DMS53 treated with DMSO at 0.1 percent for 48 hours (cell line): ENCODE results near the gene MEIS2.

Source experiments
- DNase-seq: peaks from one replicate; lab custom pipeline; 2025; ENCODE audit not compliant: unreplicated experiment; lab: John Stamatoyannopoulos, UW

MEIS2 gene

GRCh38 chr15:36967929-36968328, 132.4 kb downstream of the MEIS2 start:
- no peak for DNase-seq

GRCh38 chr15:36966708-36967107, 133.6 kb downstream of the MEIS2 start:
- no peak for DNase-seq

- DNase-seq: no peak
These were observed 134.6 kb downstream of the MEIS2 start for GRCh38 chr15:36965570-36966342.

- DNase-seq: no peak
These were observed 135.7 kb downstream of the MEIS2 start for GRCh38 chr15:36964626-36965025.

- DNase-seq: no peak
These were observed 138.4 kb downstream of the MEIS2 start for GRCh38 chr15:36961956-36962355.

- DNase-seq: no peak
These were observed 139.5 kb downstream of the MEIS2 start for GRCh38 chr15:36960947-36961227.

GRCh38 chr15:36960179-36960946, 140.0 kb downstream of the MEIS2 start:
- DNase-seq: no peak

GRCh38 chr15:36959746-36960145, 140.6 kb downstream of the MEIS2 start:
- DNase-seq: no peak

- no peak for DNase-seq
These were observed 141.7 kb downstream of the MEIS2 start for GRCh38 chr15:36958606-36959005.

- DNase-seq: no peak
These were observed 145.9 kb downstream of the MEIS2 start for GRCh38 chr15:36954486-36954885.

- no peak for DNase-seq
These were observed 147.0 kb downstream of the MEIS2 start for GRCh38 chr15:36953346-36953745.

GRCh38 chr15:36951731-36952247, 148.6 kb downstream of the MEIS2 start:
- no peak for DNase-seq

GRCh38 chr15:36950371-36950770, 150.0 kb downstream of the MEIS2 start:
- no peak for DNase-seq

GRCh38 chr15:36948982-36949381, 151.4 kb downstream of the MEIS2 start:
- no peak for DNase-seq

GRCh38 chr15:36947035-36947719, 153.2 kb downstream of the MEIS2 start:
- DNase-seq: no peak

- no peak for DNase-seq
These were observed 155.9 kb downstream of the MEIS2 start for GRCh38 chr15:36944442-36944841.

- no peak for DNase-seq
These were observed 156.6 kb downstream of the MEIS2 start for GRCh38 chr15:36943508-36944361.

GRCh38 chr15:36942248-36942827, 158.0 kb downstream of the MEIS2 start:
- DNase-seq: no peak

- DNase-seq: no peak
These were observed 158.6 kb downstream of the MEIS2 start for GRCh38 chr15:36941798-36942197.

- no peak for DNase-seq
These were observed 159.6 kb downstream of the MEIS2 start for GRCh38 chr15:36940636-36941260.
